Endothelial cell (in vitro differentiated cells): ENCODE data around the gene SSTR4. TPM values are rescaled to one million over a fixed set of nuclear protein-coding genes. Genes with fewer than 3 reads are reported as not detected.
"Not testable (repeated sequence)": the region's sequence is repeated elsewhere in the genome, so short reads cannot be mapped to it uniquely, and the experiment has no call there.

Source experiments
- DNase-seq: peaks from one replicate; pipeline ENCODE4 v3.0.0; 2021; ENCODE audit warnings: low spot score
- H3K27ac Mint-ChIP-seq: one replicate; pipeline ENCODE4 v1.8.0; 2021; ENCODE audit warnings: mixed read lengths, inconsistent platforms; ENCODE audit not compliant: unreplicated experiment
- H3K27me3 Mint-ChIP-seq: one replicate; pipeline ENCODE4 v1.8.0; 2021; ENCODE audit warnings: mild to moderate bottlenecking, moderate library complexity, mixed read lengths, inconsistent platforms; ENCODE audit not compliant: unreplicated experiment
- H3K36me3 Mint-ChIP-seq: one replicate; pipeline ENCODE4 v1.8.0; 2021; ENCODE audit warnings: mild to moderate bottlenecking, low read depth, mixed read lengths, inconsistent platforms; ENCODE audit not compliant: unreplicated experiment
- H3K4me1 Mint-ChIP-seq: one replicate; pipeline ENCODE4 v1.8.0; 2021; ENCODE audit warnings: mild to moderate bottlenecking, mixed read lengths, inconsistent platforms; ENCODE audit not compliant: unreplicated experiment
- H3K4me3 Mint-ChIP-seq: one replicate; pipeline ENCODE4 v1.8.0; 2021; ENCODE audit warnings: mild to moderate bottlenecking, mixed read lengths, inconsistent platforms; ENCODE audit not compliant: unreplicated experiment
- H3K9me3 Mint-ChIP-seq: one replicate; pipeline ENCODE4 v1.8.0; 2021; ENCODE audit warnings: mixed read lengths, inconsistent platforms; ENCODE audit not compliant: unreplicated experiment
- CTCF ChIP-seq: fragments of 200-600 bp; sonication (generic); IDR thresholded peaks from one replicate; pipeline ENCODE4 v1.5.0; 2021; ENCODE audit warnings: antibody characterized with exemption; ENCODE audit not compliant: unreplicated experiment
- long read RNA-seq: library from polyadenylated mRNA; unstranded; transcript quantifications from one replicate; pipeline ENCODE4 v2.0.0, GENCODE V29; 2020; ENCODE audit not compliant: unreplicated experiment
- total RNA-seq: library from RNA; stranded (reverse); fragmentation: NEBNext Ultra II Directional; extraction: Animal tissue kit (Norgen Biotek cat#: 25700); gene quantifications from one replicate; pipeline ENCODE4 v1.2.1, GENCODE V29; 2021; ENCODE audit not compliant: unreplicated experiment

The SSTR4 gene
- total RNA-seq = not detected
- long read RNA-seq = 0 reads

- H3K4me1 Mint-ChIP-seq = peaks cover 21% of the 10 kb centered on the region
- TF ChIP-seq CTCF = no peak
- no peaks in the 10 kb centered on the region for H3K36me3 Mint-ChIP-seq
- DNase-seq = peak; percentile 21
- H3K27me3 Mint-ChIP-seq = peaks cover 24% of the 10 kb centered on the region
- no peak within 1 kb of the TSS for H3K27ac Mint-ChIP-seq
- H3K4me3 Mint-ChIP-seq = no peak within 1 kb of the TSS
- H3K9me3 Mint-ChIP-seq = no peaks in the 10 kb centered on the region
Measured at GRCh38 chr20:23034721-23035671, at the start of gene SSTR4. Gene SSTR4, plus strand, starts transcription at chr20:23035312. Its CDS starts 172 bp downstream, at chr20:23035484.

GRCh38 chr20:22986601-22987000, 48.5 kb upstream of the SSTR4 start:
- Mint-ChIP-seq H3K36me3 (no peaks in the 10 kb centered on the region), H3K4me3 (no peak overlapping the region), H3K4me1 (peaks cover 33% of the 10 kb centered on the region), H3K9me3 (no peaks in the 10 kb centered on the region), H3K27ac (no peak overlapping the region), H3K27me3 (peaks cover 2% of the 10 kb centered on the region)
- TF ChIP-seq CTCF = no peak
- no peak for DNase-seq

- not testable (repeated sequence) for H3K27me3 Mint-ChIP-seq, H3K27ac Mint-ChIP-seq, H3K4me3 Mint-ChIP-seq, H3K9me3 Mint-ChIP-seq, H3K4me1 Mint-ChIP-seq, DNase-seq, H3K36me3 Mint-ChIP-seq
Measured at GRCh38 chr20:22991424-22991823, 43.7 kb upstream of the SSTR4 start.

- no peak for DNase-seq
- H3K27ac Mint-ChIP-seq = no peak overlapping the region
- H3K36me3 Mint-ChIP-seq = no peaks in the 10 kb centered on the region
- no peak for TF ChIP-seq CTCF
- no peak overlapping the region for H3K4me3 Mint-ChIP-seq
- H3K27me3 Mint-ChIP-seq = peaks cover 2% of the 10 kb centered on the region
- peaks cover 10% of the 10 kb centered on the region for H3K4me1 Mint-ChIP-seq
- no peaks in the 10 kb centered on the region for H3K9me3 Mint-ChIP-seq
Measured at GRCh38 chr20:22993823-22994222, 41.3 kb upstream of the SSTR4 start.

- DNase-seq = no peak
- Mint-ChIP-seq H3K36me3 (no peaks in the 10 kb centered on the region), H3K4me3 (no peak overlapping the region), H3K9me3 (no peaks in the 10 kb centered on the region), H3K27ac (no peak overlapping the region), H3K27me3 (peaks cover 2% of the 10 kb centered on the region), H3K4me1 (no peaks in the 10 kb centered on the region)
- TF ChIP-seq CTCF = no peak
Measured at GRCh38 chr20:22995923-22996322, 39.2 kb upstream of the SSTR4 start.
